Stimulated activated CD8-positive, alpha-beta memory T cell treated with anti-CD3 and anti-CD28 coated beads, Interleukin-7, amount 100 ng/mL, for 48 hours (primary cell): ENCODE results near the gene RAPGEF3.

Experiments used
- DNase-seq, 2 donors: peaks; one replicate each; pipeline ENCODE4 v3.0.0-alpha.2; 2020; ENCODE audit warnings: low read depth in 1 of 2; ENCODE audit errors: extremely low read depth in 1 of 2

The RAPGEF3 gene

DNA sequence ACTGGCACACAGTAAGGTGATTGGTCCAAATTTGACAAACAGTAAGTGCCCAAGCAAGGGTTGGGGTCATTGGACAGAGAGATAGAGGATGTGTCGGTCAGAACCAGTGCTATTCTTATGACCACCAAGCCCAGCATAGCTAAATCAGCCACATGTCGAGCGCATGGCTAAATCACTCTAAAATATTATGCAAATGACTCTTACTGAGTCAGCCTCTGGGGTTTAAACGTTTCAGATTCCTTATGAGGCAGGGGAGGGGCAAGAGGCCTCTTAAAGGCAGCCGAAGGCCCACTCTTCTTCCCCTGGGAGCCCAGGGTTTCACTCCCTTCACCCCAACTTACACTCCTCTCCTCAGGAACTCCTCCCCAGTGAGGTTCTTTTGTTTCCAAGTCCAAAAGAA, 32.8 kb downstream of the RAPGEF3 start:
- no peak for DNase-seq

DNA sequence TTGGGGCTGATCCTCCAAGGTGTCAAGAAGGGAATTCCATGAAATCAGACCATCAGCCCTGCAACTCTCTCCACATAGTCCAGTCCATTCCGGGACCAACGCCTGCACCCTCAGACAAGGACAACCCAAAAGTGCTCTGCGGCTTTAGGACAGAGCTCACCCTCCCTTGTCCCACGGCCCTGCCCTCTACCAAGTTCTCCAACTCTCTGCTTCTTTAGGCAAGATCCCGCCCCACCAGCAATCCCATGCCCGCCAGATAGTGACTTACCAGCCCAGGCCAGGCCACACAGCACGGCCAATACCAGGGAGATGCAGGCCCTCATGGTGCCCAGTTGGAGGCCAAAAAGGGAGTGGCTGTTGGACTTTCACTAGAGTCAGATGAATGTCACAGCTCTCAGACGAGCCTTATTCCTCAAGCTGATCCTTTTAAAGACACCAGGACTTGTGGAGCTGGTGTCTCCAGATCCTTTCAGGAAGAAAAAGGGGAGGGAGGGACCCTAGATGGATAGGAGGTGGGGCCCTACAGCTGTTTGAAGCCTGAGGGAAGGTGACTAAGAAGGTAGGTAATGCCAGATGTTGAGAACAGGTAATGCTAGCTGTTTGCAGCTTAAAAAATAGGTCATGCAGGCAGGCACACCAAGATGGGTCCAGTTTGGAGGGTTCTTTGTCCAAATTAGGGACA, 33.4 kb downstream of the RAPGEF3 start, which contains the start of gene ENDOU:
ENDOU (minus strand) TSS at position 400 of the 682 bp plus-strand sequence; CDS start at position 323, 77 bp downstream.
- DNase-seq = no peak

DNA sequence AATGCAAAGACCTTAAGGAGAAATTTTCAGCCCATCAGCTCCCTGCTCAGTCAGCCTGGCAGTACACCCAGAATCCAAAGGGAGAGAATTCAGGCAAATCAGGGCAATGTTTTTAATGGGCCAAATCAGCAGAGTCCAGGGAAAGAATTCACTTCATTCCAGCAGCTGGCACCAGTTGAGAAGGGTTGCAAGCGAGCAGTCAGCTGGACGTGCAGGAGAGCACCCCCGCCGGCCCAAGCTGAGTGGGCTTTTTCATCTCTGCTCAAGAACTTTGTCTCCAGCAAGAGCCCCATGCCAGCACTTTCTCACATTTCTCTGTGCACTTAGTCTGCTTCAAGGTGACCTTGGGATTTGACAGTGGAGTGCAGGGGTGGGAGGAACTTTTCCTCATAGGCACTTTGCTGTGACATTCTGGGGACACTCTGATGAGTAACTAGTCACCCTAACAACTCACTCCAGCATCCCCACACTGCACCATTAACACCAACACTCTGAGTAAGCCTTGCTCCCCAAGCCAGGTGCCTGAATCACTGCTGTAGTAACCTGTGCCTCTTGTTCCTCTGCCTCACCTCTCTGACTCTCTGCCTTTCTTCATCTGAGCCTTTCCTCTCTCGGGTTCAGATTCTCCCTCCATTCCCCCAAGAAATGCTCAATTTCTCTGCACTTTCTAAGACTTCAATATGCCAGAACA, 35.6 kb downstream of the RAPGEF3 start:
- no peak for DNase-seq

DNA sequence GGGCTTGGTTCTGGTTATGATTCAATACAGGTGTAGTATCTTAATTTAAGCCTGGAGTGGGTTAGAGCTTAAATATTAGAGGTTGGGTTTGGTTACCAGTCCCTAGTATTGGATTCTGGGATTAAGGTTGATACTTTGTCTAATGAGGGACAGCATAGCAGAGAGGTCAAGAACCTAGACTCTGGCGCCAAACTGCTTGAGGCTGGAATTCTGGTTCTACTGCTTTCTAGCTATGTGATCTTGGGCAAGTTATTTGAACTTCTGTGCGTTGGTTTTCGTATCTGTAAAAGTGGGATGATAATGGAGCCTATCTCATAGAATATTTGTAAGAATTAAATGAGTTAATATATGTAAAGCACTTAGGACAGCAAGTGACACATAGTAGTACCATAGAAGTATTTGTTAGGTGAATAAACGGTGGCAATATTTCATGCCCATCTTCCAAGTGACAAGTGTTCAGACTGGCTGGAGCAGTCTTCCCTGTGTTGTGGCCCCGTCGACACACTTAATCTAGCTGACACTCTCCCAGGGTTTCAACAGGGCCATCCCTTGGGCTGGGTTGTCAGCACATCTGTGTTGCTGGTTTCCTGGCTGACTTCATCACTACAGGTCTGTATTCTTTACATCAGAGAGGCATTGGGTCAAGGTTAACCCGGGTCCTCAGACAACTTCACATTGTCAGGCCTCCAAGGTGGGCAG, 36.4 kb downstream of the RAPGEF3 start:
- DNase-seq = no peak

DNA sequence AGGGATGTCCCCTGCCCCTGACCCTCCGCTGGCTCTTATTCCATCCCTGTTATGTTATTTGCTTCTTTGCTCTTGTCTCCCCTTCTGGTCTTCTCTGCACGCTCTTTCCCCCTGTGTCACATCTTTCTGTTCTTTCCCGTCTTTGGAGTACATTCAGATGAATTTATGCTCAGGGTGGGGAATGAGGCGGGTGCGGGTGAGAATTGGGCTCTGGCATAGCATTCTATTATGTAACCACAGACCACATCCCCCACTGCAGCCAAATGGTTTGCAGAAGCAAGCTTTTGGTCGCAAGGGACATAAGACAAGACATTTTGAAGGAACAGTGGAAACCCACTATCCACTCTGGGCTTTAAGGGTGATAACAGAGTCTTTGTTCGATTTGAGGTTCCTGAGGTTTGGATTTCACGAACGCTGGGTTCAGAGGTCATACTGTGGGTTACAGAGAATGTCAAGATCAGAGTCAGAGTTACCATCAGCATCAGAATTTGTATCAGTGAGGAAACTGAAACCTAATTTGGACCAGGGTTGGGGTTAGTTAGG, 37.2 kb downstream of the RAPGEF3 start:
- no peak for DNase-seq

DNA sequence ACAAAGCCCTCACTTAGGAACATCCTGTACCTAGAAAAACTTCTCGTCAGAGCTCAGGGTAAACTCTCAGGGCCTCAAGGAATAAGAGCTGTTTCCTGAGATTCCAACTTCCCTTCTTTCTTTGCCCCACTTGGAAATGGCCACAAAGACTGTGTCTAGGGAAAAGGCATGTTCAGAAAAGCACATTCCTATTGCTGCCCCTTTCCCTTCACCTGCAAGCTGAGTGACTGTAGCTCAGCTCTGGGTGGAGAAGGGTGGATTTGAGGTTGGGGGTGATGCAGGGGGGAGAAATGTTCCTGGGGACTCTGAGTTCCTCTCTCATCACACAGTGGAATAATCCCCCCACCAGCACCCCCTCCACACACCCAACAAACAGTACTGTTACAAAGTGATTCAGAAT, 40.1 kb downstream of the RAPGEF3 start:
- DNase-seq = no peak

DNA sequence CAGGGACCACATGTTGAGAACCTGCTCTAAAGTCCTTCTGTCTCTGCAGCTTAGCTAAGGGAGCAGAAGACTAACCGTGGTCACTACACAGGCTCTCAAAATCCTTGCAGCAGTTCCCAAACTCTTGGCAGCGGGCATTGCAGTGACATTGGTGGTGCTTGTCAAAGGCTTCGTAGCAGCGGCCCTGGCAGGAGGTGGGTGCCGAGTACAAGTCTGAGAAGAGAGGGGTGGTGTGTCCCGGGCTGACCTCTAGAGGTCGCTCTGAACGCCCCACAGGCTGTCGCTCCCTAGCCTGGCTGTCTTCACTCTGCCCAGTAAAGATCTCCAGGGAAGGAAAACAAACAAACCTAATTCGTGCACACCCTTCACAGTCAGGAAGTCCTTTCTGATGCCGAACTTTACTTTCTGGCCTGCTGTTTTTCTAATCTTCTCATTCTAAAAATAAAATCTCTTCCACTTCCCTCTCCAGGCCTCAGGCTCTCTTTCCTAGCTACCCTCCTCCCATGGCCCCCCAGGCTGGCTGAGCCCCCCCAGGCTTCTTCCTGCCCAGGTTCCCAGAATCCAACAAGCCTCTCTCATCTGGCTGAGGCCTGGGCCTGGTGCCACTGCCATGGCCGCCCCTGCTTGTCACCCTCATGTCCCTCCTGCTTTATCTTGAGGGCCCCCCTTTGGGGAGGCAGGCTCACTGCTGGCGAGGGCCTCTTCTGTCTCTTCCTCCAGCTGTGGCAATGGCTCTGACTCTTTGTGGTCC, 41.1 kb downstream of the RAPGEF3 start:
- no peak for DNase-seq

DNA sequence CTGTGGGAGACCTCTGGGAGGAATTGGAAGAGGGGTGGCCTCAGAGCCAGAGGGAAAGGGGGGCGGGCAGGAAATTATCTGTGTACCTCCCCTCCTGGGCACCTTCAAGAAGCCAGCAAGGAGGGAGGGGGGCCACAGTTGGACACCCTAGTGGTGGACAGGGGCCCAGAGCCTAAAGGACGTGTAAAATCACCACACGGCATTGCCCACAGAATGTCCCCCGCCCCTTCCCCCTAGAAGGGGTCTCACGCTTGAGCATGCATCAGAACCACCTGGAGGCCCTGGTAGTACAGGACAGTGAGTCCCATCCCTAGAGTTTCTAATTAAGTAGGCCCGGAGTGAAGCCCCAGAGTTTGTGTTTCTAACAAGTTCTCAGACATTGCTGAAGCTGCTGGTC, 41.6 kb downstream of the RAPGEF3 start:
- DNase-seq = no peak

DNA sequence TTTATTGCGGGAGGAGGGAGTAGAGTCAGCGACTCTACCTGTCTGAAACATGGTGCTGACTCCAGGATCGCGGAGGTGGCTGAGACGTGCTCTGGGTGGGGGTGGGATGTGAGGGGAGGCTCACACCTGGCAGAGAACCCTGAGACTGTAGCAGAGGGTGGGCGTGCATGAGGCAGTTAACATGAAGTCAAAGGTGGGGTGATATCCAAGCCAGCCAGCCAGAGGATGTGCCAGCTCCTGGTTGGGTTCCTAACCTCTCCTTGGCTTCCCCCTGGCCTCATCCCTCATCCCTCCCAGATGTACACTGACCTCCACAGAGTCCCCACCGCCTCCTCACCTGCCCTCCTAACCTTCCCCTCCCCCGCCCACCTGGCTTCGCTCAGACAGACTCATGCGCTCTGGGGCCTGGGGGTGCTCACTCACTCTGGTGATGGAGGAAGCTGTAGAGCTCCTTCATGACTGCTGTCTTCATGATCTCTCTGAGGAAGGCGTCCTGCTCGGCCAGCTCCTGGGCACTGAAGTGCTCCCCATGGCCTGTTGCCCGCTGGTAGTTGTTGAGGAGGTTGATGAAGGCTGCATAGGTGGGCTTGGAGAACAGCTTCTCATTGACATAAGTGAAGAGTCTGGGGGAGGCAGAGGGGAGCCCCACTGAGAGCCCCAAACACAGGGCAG, 42.7 kb downstream of the RAPGEF3 start:
- DNase-seq = no peak

DNA sequence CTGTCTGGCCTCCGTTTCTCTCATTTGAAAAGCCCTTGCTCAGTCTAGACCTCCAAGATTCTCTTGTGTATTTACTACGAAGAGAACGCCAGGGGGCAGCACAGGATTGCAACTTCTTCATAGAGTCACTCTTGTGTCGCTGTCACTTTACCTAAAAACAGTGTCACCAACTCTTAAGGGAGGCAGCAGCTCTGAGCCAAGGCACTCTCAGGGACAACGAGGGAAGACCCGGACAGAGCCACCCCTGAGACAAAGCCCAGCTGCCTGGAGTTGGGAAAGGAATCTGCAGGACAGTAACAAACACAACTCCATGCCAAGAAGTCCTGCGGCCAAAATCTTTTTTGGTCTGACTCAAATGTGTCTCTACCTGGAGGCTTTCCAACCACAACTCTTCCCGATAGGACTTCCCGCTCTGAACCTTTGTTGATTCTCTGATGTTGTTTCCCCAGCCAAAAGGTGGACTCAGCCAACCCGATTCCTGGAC, 43.2 kb downstream of the RAPGEF3 start:
- DNase-seq = peak; percentile 24 to 66

DNA sequence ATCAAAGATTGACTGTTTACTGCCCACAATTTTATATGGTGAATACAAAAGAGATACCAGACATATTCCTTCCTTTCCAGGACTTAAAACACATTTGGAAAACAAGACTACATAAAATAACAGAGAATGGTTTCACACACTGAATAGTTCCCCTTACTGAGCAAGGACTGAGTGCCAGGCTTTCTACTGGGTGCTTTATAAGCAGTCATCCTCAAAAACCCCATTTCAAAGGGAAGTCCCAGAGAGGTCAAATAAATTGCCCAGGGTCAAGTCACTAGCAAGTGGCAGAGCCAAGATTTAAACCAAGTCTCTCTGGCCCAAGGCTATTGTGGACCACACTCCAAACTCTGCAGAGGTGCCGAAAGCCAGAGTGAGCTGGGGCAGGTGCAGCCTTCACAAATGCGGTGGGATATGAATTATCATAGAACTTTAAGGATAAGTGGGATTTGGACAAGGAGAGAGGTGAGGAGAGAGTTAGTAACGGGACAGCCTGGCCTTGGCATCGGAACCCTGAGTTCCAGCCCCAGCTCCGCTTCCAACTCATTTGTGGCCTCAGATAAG, 43.8 kb downstream of the RAPGEF3 start:
- no peak for DNase-seq

DNA sequence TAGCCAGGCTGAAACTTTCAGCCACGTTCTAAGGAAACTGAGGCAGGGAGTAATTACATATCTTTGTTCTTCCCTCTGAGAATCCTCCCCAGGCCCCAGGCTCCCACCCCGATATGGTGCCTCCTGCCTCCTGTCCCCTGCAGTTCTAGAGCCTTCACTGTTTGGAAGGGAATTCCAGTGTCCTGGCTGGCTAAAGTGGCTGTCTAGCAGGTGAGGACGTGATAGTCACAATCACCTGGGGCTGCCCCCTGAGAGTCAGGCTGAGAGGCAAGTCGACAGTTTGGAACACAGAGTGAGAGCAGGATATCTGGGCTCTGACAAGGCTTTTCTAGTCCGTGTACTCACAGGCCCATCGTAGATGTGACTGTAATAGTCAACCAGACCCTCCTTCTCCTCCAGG, 46.5 kb downstream of the RAPGEF3 start:
- DNase-seq = no peak

DNA sequence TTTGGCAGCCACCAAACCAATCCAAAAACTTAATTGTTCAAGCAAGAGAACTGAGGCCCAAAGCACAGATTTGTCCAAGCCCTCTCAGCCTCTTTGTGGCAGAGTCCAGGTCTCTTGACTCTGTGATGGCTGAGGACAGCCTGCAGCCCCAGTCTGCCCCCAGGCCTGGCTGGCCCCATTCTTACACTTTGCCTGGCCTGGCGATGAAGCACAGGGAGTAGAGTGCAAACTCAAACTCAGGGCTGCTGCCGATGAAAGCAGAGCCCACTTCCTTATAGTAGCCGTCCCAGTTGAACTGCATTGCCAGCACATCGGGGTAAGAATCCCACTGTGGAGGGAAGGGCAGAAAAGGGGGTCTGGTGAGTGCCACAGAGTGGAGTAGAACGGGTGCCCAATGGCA, 47.2 kb downstream of the RAPGEF3 start:
- DNase-seq = no peak

DNA sequence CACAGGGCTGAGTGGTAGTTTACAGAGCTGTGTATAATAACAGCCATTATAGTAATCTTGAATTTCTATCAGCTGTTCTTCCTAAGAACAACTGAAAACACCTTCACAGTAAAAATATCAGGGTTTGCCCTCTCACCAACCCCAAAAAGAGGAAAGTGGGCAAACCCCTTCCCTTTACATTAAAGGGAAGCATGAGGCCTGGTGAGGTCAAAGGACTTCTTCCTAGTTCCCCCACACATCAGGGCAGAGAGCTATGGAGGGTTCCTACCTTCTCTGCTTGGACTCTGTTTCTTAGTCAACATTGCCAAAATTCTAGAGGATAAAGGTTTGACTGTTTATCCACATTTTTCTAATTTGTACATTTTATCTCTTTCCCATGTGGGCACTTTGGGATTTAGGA, 48.4 kb downstream of the RAPGEF3 start:
- no peak for DNase-seq

DNA sequence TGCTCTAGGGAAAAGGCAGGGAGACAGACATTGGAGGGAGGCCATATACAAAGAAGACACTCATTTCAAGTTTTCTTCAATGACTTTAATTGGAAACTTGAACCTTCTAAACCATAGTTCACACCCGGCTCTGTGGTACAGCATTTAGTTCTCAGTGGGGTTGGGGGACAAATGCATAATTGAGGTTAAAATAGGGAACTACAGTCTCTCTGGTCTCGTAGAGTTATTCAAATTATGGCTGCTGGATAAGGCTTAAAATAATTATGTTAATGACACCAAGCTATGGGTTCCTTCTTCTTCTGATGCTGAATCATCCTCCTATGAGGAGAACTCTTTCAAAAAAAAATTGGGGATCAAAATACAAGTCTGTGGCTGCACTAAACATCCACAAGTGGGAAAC, 49.0 kb downstream of the RAPGEF3 start:
- DNase-seq = no peak

DNA sequence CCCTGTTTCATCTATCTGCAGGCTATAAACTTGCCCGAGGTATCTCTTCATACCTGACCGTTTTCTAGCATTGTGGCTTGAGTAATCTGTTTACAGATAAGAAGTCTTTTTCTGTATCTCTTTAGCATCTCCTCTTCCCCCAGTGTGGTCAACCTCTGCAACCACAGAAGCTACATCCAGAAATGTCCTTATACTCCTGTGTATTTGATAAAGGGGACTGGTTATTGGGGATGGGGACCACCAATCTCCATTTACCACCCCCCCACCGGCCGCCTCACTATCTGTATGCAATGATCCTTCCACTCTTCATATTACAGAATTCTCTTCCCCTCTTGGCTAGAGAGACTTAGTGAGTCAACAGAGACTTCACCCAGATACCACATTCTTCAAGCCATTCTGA, 49.4 kb downstream of the RAPGEF3 start:
- DNase-seq = no peak

DNA sequence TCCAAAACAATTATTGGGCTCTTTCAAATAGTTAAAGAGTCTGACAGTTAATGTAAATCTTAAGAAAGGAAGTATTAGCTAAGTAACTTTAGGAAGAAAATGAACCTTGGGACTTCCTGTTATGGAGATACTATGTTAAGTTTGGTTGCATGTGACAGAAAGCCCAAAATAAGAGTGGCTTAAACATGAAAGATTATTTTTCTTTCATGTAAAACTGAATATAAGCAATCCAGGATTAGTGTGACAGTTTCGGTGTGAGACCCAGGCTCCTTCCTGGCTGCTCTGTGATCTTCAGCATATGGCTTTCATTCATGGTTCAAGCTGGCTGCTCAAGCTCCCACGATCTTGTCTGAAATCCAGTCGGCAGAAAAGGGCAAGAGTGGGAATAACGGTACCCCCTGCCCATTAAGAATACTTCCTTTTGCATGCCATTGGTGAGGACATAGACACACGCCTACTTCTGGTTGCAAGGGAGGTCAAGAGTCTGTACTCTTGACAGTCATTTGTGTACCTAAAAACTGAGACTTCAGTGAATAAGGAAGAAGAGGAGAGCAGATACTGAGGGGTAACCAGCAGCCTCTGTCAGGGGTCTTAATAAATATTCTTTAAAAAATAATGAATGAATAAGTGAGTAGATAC, 50.7 kb downstream of the RAPGEF3 start:
- no peak for DNase-seq

DNA sequence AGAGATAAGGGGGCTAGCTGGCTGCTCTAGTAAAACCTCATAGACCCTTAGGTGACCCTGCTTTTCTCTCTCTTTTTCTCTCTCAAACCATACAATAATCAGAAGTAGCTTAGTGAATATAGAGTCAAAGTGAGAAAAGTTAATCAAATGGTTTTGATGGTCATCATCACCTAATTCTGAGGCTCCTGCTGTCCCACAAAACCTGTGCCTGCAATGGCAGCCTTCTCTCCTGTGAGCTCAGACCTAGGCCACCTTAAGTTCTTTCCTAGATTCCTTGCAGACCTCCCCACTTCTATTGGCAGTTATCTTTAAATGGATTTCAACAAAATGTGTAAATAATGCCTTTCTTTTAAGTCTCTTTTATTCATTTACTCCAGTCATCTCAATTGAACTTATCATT, 51.3 kb downstream of the RAPGEF3 start:
- DNase-seq = no peak

DNA sequence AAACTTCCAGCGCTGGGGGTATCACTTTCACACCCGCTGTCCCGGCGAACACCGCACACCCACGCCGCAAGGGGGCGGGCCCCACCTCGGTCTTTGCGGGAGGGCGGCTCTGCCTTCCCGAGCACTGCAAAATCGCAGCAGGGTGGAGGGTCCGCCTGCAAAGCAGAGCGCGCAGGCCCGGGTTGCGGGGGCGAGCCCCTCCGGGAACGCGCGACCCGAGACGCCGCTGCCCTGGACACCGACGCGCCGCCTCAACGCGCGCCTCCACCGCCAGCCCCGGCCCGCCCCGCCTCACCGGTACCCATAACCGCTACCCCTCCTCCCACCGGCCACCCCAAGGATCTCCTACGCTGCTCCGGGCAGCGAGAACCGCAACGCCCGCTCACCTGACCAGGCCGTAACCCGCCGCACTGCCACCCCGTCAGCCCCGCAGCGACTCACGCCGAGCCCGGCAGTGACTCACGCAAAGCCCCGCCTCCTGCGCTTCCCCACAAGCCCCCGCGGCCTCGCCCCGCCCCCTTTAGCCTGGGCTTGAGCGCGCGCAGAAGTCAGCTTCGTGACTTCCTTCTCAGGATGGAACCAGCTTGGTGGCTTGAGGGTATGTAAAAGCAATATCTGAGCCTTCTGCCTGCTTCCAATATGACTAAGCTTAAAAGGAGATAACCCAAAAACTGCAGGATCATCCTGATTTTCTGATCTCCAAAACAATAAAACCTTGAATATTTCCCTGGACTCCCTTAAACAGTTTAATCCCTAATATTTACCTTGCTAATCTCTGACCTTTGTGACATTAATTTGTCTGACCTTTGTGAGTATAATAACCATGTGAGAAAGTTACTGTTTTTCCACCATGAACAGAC, 52.9 kb downstream of the RAPGEF3 start, which contains the start of gene RPAP3:
RPAP3 (minus strand) TSS at position 465 of the 860 bp plus-strand sequence. CDS start 3,190 bp downstream, outside the sequence.
- DNase-seq = peak; percentile 96 to 97
